ENCODE measurements around the gene WIZ.
A peak's percentile ranks its signal among the peaks of the same experiment; 100 is the strongest.
"Not testable (repeated sequence)": the region's sequence is repeated elsewhere in the genome, so short reads cannot be mapped to it uniquely, and the experiment has no call there.

The WIZ gene

DNA sequence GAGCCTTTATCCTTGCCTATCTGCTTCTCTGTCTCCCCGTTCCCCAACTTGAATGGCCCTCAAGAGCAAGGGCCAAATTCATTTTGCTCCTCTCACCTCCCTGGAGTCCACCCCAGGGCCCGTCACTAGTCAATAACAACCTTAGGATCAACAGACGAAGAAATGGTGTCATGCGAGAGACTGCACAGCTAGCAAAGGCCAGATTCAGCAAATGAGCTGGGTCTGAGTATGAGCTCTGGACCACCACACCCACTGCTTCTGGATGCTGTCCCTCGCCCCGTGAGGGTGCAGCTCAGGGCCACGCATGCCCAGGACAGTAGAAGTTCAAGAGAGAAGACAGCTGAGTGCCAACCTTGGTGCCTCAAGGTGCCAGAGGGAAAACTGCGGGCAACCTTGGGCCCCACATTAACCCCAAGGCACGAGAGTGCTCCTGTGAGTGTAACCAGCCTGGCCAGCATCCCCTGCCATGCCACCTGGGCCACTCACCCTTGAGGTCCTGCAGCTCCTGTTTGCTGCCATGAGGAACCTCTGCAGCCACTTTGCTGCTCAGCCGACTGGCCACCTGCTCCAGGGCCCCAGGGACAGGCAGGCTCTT, 19.1 kb downstream of the WIZ start:
- no peak for DNase-seq (ENCODE audit: low read depth)

DNA sequence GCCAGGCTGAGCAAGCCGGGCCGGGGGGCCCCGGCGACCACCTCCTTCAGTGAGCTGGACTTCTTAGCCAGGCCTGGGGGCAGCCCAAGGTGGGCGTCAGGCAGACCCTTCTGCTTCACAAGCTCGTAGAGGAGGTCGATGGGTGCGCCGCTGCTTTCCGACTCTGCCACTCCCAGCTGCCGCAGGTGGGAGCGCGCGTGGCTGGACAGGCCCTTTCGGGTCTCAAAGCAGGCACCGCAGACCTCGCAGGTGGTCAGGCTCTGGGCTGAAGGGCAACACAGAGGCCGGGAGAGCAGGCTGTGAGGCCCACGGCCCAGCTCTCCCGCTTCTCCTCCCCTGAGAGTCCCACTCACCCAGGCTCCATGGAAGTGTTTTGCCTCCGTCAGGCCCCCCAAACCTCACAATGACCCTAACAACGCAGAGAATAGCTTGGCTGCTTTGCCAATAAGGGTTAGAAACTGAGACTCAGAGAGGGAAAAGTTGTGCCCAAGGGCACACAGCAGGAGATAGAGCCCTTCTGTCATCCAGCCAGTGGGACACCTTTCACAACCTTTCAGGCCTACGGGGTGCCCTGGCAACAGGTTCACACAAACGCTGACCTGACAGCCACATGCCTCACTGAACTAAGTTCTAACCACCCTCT, 19.8 kb downstream of the WIZ start:
- DNase-seq (ENCODE audit: low read depth), result no peak

DNA sequence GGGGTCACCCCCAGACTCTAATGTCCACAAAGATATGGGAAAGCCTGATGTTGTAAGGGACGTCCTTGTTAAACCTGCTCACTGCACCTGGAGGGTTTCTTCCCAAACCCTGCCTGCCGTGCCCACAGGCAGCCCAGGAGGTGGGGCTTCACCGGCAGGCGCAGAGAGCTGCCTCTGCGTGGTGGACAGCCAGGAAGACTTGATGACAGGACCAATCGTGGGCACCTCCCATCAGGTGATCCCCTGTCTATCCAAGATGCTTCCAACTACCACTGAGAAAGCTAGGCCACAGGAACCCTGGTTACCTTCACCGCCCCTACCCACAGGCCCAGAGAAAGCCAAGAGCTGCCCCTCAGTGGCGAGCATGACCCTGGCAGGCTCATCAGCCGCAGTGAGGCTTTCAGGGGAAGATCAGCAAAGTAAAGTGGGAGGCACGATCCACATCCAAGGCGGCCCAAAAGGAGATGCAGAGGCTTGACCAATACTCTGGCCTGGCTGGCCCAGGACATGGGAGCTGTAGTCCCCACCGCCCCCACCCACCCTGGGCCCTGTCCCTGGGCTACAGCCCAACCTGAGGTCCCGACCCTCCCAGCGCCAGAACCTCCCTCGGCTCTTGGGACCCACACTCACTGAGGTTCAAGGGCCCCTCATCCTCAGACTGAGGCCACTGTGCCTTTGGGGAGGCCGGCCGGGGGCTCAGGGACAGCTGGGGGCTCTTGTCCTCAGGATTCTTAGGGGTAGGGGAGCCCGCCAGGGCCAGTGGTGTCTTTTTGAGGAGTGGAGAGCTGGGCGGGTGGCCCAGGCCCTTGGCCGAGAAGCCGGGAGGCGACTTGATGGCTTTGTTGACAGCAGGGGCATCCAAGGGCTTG, 20.6 kb downstream of the WIZ start:
- DNase-seq (ENCODE audit: low read depth), result no peak

GRCh38 chr19:15427991-15428471, 21.7 kb downstream of the WIZ start:
- DNase-seq (ENCODE audit: low read depth), result no peak

DNA sequence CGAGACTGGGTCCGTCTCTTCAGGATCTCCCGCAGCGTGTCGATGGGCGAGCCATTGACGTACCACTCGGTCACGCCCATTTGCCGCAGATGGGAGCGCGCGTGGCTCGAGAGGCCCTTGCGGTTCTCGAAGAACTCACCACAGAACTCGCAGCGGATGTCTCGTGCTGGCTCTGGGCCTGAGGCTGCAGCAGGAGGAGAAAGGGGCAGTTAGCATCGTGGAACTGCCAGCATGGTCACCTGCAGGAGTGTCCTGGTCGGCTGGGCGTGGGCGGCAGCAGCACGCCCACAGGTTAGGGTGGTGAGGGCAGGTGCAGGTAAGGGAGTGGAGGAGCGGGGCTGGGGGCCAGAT, 22.4 kb downstream of the WIZ start:
- no peak for DNase-seq (ENCODE audit: low read depth)

DNA sequence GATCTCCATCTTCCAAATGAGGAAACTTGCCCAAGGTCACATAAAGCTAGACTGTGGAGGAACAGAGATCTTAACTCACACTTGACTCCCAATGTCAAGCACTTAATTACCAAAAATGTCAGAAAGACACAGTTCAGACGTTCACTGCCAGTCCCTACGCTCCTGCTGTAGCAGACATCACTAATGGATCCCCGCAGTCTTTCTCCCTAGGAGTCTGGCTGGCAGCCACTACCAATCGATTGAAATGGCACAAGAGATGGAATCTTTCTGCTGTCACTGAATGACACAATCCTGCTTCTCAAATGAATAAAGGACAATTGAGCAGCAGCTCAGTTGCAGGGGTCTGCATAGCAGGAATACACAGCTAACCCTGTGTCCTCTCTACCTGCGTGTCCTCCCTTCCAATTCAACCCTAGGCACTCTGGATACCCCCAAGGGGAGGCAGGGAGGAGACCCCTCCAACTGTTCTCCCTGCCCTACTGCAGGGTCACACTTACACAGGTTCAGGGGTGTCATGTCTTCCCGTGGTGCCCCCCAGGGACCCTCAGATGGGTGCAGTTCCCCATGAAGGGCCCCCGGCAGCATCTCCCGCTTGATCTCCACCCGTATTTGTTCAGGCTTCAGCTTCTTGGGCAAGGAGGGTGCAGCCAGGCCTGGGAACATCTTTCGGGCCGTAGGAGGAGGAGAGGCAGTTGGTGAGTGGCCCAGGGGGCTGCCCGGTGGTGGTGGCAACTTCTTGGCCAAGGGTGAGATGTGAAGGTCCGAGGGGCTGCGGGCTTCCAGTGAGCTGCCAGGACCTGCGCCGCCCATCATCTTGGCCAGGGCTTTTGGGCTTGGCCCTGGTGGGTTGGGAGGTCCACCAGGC, 23.0 kb downstream of the WIZ start:
- DNase-seq (ENCODE audit: low read depth), result no peak

DNA sequence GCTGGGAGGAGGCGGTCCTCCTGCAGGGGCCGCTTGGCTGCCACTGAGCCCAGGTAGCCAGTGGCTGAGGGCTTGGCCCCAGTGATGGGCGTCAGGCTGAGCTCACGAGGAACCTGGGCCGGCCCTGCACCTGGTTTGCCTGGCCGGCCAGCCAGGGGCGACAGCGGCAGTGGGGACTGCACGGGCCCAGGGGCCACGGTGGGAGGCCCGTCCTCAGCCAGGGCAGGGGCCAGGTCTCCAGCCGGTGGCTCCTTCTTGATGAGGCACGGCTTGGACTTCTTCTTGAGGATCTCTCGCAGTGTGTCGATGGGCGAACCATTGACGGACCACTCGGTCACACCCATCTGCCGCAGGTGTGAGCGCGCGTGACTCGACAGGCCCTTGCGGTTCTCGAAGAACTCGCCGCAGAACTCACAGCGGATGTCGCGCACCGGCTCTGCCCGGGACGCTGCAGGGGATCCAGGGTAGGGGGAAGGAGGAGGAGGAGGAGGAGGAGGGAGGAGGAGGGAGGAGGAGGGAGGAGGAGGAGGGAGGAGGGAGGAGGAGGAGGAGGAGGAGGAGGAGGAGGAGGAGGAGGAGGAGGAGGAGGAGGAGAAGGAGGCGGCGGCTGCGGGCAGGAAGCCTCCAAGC, 24.3 kb downstream of the WIZ start:
- no peak for DNase-seq (ENCODE audit: low read depth)

- no peak for DNase-seq (ENCODE audit: low read depth)
Measured at GRCh38 chr19:15424692-15425272, 25.0 kb downstream of the WIZ start.

DNA sequence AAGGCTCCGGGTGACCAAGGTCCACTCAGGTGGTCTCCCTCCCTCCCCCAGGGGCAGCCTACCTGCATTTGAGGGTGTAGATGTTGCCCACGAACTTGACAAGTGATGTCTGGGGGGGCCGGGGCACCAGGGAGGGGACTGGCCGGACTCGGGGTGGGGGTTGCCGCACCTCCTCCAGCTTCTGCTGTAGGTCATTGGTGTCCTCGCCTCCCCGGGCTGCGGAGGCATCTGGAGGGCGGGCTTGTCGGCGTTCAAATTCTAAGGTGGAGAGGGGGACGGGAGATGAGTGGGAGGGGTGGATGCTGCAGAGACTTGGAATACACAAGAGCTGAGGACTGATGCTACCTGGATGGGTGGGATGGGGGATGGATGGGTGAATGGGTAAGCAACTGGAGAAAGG, 25.6 kb downstream of the WIZ start:
- DNase-seq (ENCODE audit: low read depth), result no peak

DNA sequence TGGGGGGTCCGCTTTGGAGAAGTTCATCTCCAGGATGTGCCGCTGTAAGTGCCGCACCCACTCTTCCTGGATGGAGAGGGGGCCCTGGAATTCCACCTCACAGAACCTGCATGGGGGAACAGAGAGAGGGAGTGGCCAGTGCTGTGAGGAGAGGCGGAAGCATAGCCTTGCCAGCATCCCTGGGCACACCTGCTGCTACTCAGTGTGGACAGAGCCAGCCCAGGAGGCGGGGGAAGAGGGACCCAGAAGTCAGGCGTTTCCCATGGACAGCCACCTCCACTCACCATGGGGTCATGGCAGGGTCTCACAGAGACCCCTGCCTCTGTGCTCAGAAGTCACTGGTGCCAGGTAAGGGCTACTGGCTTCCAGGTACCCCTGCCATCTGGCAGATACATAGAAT, 26.6 kb downstream of the WIZ start:
- no peak for DNase-seq (ENCODE audit: low read depth)

- no peak for DNase-seq (ENCODE audit: low read depth)
Measured at GRCh38 chr19:15422296-15423075, 27.3 kb downstream of the WIZ start.

DNA sequence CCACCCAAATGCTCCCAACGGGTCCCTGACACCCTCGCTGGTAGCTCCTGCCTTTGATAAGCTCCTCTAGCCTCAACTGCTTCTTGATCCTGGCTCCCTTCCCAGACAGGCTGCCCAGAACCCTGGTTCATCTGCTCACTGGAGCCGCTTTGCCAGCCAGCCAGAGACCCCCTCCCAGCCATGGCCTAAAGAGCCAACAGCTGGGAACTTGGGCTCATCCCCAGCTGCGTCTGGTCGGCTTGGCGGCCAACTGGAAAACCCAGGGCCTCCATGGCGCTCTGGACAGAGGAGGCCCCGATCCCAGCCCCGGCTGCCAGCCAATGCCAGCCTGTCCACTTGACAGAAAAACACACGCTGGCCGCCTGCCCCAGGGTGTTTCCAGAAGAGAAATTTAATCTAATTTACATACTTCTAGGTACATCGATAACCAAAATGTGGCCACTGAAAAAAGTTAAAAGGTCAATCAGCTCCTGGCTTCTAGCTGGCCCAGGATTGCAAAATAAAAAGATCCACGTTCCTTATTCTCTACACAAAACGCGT, 28.0 kb downstream of the WIZ start:
- no peak for DNase-seq (ENCODE audit: low read depth)

DNA sequence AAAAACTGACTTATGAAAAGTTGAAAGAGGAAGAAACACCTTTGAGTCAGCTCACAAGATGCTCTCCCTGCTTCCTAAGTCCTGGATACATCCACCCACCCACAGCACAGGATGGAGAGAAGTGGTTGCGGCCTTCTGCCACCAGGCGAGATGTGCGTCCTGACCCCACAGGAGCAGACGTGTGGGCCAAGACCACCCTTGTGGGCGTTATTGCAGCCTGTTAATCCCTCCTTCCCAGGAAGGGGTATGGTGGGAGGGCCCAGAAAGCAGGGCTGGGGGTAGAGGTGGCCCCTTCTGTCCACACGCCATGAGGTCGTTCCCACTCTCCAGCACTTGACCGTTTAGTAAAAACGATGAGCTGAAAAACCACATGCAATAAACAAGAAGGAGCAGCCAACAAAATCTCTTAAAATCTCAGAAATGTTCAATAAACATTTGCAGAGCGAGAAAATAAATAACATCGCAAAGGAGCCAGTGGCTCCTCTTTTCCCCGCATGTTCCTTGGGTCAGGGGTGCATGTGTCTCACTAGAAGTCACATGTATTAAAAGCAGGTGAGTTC, 28.5 kb downstream of the WIZ start:
- no peak for DNase-seq (ENCODE audit: low read depth)

- peak; percentile 14 for DNase-seq (ENCODE audit: low read depth)
Measured at GRCh38 chr19:15419413-15420025, 30.2 kb downstream of the WIZ start.

DNA sequence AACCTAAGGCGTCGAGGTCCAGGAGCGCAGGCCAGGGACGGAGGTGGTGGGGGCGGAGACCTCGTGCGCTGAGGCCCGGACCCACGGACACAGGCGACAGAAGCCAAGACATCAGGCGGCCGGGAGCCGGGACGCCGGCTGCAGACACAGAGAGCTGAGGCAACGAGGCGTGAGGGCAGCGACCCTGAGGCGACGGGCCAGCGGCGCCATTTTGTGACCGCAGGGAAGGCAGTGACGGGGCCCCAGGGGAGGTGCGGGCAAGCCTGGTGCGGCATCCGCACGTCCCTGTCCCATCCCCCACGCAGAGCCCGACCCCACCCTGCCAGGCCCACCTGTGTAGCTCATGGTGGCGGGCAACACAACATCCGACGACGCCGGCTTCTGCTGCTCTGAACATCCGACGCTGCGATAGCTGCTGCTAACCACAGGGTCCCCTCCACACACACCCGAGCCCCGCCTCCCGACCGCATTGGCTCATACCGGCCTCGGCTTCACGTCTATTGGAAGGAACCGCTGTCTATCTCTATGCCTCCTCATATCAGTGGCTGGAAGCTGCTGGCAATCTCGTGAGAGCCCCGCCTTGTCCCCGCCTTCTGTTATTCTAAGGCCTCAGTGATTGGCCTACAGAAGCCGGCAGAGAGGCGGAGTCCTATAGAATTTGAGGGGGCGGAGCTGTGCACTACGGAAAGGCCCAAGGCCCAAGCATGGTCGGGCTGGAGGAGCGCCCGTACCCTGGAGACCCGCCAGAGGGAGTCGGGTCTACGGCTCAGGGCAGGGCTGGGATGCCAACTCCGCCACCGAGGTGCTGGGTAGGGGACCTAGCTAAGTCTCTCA, 31.0 kb downstream of the WIZ start, which contains the start of gene AKAP8L:
Gene AKAP8L, minus strand, starts transcription at position 410 of the 834 bp plus-strand sequence. Its CDS starts 65 bp downstream, at position 345.
- DNase-seq (ENCODE audit: low read depth), result peak; percentile 97

DNA sequence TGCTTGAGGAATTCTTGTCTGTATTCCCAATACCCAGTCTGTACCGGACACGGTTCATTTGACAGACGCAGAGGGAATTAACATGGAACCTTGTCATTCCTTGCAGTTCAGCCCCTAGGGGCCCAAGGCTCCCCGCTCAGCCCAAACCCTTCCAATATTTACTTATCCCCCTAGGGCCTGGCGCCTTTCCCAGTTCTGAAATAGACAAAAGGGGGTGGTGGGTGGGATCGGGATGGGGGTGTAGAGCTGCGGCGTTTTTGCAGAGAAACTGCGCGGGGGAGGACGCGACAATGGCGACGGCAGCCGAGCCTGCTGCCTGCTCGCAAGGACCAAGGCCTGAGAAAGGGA, 31.6 kb downstream of the WIZ start:
- DNase-seq (ENCODE audit: low read depth), result no peak

GRCh38 chr19:15417699-15418098, 32.1 kb downstream of the WIZ start:
- DNase-seq (ENCODE audit: low read depth), result no peak

DNA sequence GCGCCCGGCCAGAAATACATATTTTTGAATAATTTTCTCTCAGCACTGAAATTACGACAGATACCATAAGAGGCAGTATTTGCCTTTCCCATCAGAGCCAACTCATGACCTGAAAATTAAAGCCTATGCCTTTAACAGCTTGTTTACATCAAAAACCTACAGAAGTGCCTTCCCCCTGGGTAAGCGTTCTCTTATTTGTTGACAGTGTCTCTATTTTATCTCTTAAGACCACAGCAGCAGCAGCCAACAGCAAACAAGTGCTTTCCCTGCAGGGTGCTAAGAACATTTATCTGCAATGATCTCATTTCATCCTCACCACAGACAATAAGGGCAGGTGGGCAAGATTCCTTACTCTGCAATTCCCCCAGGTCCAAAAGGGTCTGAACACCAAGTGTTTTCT, 36.9 kb downstream of the WIZ start:
- no peak for DNase-seq (ENCODE audit: low read depth)

- not testable (repeated sequence) for DNase-seq (ENCODE audit: low read depth)
Measured at GRCh38 chr19:15411351-15411750, 38.4 kb downstream of the WIZ start.
